ENCODE measurements around the gene PRKG1.
"Not testable (repeated sequence)": the region's sequence is repeated elsewhere in the genome, so short reads cannot be mapped to it uniquely, and the experiment has no call there.

The PRKG1 gene

GRCh38 chr10:51711519-51711891 lies 637.2 kb downstream of the PRKG1 start:
- no peak for DNase-seq

- DNase-seq: peak; percentile 39
Measured at GRCh38 chr10:51716981-51717380, 642.7 kb downstream of the PRKG1 start.

- peak; percentile 80 for DNase-seq
Measured at GRCh38 chr10:51718804-51719291, 644.6 kb downstream of the PRKG1 start.

GRCh38 chr10:51724038-51724437 lies 649.8 kb downstream of the PRKG1 start:
- no peak for DNase-seq

- DNase-seq: no peak
Measured at GRCh38 chr10:51729822-51730555, 655.7 kb downstream of the PRKG1 start.

GRCh38 chr10:51733057-51733456 lies 658.8 kb downstream of the PRKG1 start:
- peak; percentile 83 for DNase-seq

- peak; percentile 18 for DNase-seq
Measured at GRCh38 chr10:51743146-51743545, 668.9 kb downstream of the PRKG1 start.

- DNase-seq: no peak
Measured at GRCh38 chr10:51744235-51745000, 670.1 kb downstream of the PRKG1 start.

GRCh38 chr10:51745397-51745796 lies 671.1 kb downstream of the PRKG1 start:
- no peak for DNase-seq

GRCh38 chr10:51747216-51747615 lies 672.9 kb downstream of the PRKG1 start:
- DNase-seq: no peak

- peak; percentile 18 for DNase-seq
Measured at GRCh38 chr10:51748959-51749358, 674.7 kb downstream of the PRKG1 start.

GRCh38 chr10:51758366-51758765 lies 684.1 kb downstream of the PRKG1 start:
- DNase-seq: no peak

- DNase-seq: not testable (repeated sequence)
Measured at GRCh38 chr10:51758838-51759237, 684.6 kb downstream of the PRKG1 start.

- DNase-seq: no peak
Measured at GRCh38 chr10:51759896-51760534, 685.7 kb downstream of the PRKG1 start.

GRCh38 chr10:51760864-51761640 lies 686.8 kb downstream of the PRKG1 start:
- DNase-seq: no peak

GRCh38 chr10:51763746-51764145 lies 689.5 kb downstream of the PRKG1 start:
- no peak for DNase-seq

- DNase-seq: no peak
Measured at GRCh38 chr10:51765284-51765971, 691.1 kb downstream of the PRKG1 start.

GRCh38 chr10:51766423-51767102 lies 692.3 kb downstream of the PRKG1 start:
- DNase-seq: no peak

GRCh38 chr10:51767103-51767763 lies 692.9 kb downstream of the PRKG1 start:
- DNase-seq: no peak

- no peak for DNase-seq
Measured at GRCh38 chr10:51768886-51769465, 694.7 kb downstream of the PRKG1 start.

- peak; percentile 66 for DNase-seq
Measured at GRCh38 chr10:51770709-51771108, 696.4 kb downstream of the PRKG1 start.

Measured in fibroblast of skin of right quadriceps (primary cell).